BLaER1 (cell line): ENCODE measurements around the gene NEK10.

ENCODE experiments used
- H3K27ac ChIP-seq: shearing (Covaris generic); formaldehyde crosslinking; 2 replicates; pipeline ENCODE4 v1.8.1; 2022
- H3K27me3 ChIP-seq: shearing (Covaris generic); formaldehyde crosslinking; 2 replicates; pipeline ENCODE4 v1.8.1; 2022
- H3K36me3 ChIP-seq: shearing (Covaris generic); formaldehyde crosslinking; 2 replicates; pipeline ENCODE4 v1.8.1; 2022
- H3K4me1 ChIP-seq: shearing (Covaris generic); formaldehyde crosslinking; 2 replicates; pipeline ENCODE4 v1.8.1; 2022
- H3K4me2 ChIP-seq: shearing (Covaris generic); formaldehyde crosslinking; 2 replicates; pipeline ENCODE4 v1.8.1; 2022
- H3K4me3 ChIP-seq: shearing (Covaris generic); formaldehyde crosslinking; 2 replicates; pipeline ENCODE4 v1.8.1; 2022
- H3K9ac ChIP-seq: shearing (Covaris generic); formaldehyde crosslinking; 2 replicates; pipeline ENCODE4 v1.8.1; 2022
- H3K9me3 ChIP-seq: shearing (Covaris generic); formaldehyde crosslinking; 2 replicates; pipeline ENCODE4 v1.8.1; 2022
- H4K20me1 ChIP-seq: shearing (Covaris generic); formaldehyde crosslinking; 2 replicates; pipeline ENCODE4 v1.8.1; 2022
- Cebpa-rat ChIP-seq: shearing (Covaris generic); IDR thresholded peaks from 2 replicates; pipeline ENCODE4 v1.8.1; 2022

The NEK10 gene

DNA sequence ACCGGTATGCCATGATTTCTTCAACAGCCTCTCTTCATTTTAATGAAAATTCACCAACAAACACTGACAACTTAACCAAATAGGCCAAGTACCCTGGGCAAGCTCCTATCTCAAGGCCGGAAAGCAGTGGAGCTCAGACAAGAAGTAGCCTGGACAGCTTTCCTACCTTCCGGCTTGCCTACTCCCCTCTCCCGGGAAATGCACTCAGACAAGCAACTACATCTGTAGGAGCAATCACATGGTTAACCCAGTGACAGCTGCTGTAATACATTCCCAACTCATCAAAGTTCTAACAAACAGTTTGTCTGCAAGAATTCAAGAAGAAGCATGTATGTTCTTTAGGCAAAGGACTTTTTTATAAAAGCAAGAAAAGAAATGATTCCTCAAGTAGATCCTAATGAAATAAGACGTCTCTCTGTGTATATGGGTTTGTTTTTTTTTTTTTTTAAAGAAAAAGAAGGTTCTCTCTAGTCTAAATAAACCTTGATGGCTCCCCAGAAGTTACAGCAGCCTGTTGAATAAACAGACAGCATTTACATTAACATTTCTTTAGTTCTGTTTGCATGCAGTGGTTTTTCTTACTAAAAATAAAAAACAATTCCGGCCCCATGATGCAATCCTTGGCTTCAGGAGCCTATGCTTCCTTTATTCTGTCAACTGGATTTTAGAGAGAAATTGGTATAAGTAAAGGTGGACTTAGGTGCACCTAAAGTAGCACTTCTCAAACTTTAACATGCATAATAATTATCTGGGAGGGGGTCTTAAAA is 278.7 kb downstream of the NEK10 start:
- Histone ChIP-seq H3K27ac (no peak overlapping the region), H3K4me1 (peaks cover 18% of the 10 kb centered on the region), H3K27me3 (no peaks in the 10 kb centered on the region), H4K20me1 (no peaks in the 10 kb centered on the region), H3K9ac (no peak overlapping the region), H3K36me3 (no peaks in the 10 kb centered on the region), H3K9me3 (peaks cover 17% of the 10 kb centered on the region; the same call in 1 of the 2 replicates), H3K4me3 (no peak overlapping the region), H3K4me2 (no peak overlapping the region)
- no peak for TF ChIP-seq Cebpa-rat

DNA sequence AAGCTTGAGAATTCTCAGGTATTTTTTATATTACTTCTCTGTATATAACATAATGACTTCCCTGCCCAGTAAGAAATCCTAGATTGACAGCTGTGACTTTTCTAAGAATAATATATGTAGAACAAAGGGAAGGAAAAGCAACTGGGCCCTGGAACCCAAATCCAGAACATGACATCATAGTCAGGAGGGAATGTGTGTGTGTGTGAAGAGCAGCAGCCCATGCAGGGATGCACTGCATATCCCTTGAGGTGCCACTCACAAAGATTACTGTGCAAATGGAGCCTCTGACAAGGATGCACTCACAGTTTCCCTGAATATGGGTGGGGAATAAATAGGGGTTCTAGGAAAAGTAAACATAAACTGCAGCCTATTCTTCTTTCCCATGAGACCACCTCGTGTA is 279.5 kb downstream of the NEK10 start:
- H3K36me3 ChIP-seq: no peaks in the 10 kb centered on the region
- no peak overlapping the region for H3K9ac ChIP-seq
- H3K4me3 ChIP-seq: no peak overlapping the region
- no peaks in the 10 kb centered on the region for H3K27me3 ChIP-seq
- no peak overlapping the region for H3K27ac ChIP-seq
- peaks cover 17% of the 10 kb centered on the region; the same call in 1 of the 2 replicates for H3K9me3 ChIP-seq
- no peaks in the 10 kb centered on the region for H4K20me1 ChIP-seq
- peaks cover 10% of the 10 kb centered on the region for H3K4me1 ChIP-seq
- H3K4me2 ChIP-seq: no peak overlapping the region
- TF ChIP-seq Cebpa-rat: no peak

DNA sequence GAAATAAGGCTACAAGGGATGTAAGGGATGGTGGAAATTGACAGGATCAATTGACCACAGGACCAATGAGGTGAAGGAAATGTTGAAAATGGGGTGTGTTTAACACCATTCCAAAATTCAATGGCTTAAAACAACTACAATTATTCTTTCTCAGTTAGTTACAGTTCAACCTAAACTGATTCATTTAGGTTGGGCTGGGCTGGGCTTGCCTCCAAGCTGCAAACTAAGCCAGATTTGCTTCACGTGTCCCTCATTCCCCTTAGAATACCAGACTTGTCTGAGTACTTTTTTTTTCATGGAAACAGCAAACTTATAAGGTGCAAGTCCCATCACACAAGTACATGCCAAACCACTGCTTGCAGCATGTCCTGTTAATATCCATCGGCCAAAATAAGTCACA is 280.1 kb downstream of the NEK10 start:
- Histone ChIP-seq H3K9me3 (peaks cover 17% of the 10 kb centered on the region; the same call in 1 of the 2 replicates), H3K36me3 (no peaks in the 10 kb centered on the region), H3K4me3 (no peak overlapping the region), H3K27me3 (no peaks in the 10 kb centered on the region), H4K20me1 (no peaks in the 10 kb centered on the region), H3K4me1 (peaks cover 4% of the 10 kb centered on the region), H3K9ac (no peak overlapping the region), H3K27ac (no peak overlapping the region), H3K4me2 (no peak overlapping the region)
- TF ChIP-seq Cebpa-rat: no peak

DNA sequence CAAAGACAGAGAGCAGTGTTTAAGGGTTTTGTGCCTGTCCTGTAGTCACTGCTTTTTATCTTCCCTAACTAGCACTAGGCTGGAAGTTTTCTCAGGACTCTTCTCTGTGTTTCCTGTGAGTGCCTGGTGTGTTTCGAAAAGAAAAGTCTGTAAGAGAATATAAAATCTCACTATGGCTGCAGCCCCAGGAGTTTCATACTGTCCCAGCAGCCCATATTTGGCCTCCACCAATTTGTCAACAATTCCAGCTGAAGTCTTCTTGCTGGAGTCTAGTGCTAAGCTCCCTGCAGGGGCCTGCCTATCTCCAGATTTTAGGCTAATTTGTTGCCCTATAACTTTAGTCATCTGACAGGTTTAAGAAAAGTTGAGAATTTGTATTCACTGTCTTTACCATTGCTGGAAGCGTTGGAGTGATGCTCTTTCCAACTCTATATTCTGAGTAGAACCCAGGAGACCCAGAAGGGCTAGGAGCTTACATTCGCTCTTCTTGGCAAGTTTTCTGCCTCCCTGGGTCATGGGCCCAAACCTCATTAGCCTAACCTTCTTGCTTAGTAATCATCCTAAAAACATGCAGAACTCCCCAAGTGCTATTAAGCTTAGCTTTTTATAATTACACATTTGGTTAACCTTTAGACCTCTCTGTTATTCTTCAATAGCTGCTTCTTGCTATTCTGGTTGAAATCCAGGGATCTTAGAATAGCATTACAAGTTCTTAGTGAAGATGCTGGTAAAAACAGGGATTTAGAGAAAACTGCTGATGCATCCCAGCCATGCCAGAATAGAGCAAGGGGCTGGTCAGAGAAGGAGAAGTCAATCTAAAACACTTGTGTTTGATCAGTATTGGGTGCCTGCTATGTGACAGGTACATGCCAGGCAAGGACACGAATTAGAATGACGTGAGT is 283.1 kb downstream of the NEK10 start:
- no peak for TF ChIP-seq Cebpa-rat
- Histone ChIP-seq H3K9me3 (peaks cover 2% of the 10 kb centered on the region; the same call in 1 of the 2 replicates), H3K27ac (no peak overlapping the region), H3K4me1 (no peaks in the 10 kb centered on the region), H3K36me3 (no peaks in the 10 kb centered on the region), H3K4me3 (no peak overlapping the region), H4K20me1 (no peaks in the 10 kb centered on the region), H3K9ac (no peak overlapping the region), H3K27me3 (no peaks in the 10 kb centered on the region), H3K4me2 (no peak overlapping the region)

DNA sequence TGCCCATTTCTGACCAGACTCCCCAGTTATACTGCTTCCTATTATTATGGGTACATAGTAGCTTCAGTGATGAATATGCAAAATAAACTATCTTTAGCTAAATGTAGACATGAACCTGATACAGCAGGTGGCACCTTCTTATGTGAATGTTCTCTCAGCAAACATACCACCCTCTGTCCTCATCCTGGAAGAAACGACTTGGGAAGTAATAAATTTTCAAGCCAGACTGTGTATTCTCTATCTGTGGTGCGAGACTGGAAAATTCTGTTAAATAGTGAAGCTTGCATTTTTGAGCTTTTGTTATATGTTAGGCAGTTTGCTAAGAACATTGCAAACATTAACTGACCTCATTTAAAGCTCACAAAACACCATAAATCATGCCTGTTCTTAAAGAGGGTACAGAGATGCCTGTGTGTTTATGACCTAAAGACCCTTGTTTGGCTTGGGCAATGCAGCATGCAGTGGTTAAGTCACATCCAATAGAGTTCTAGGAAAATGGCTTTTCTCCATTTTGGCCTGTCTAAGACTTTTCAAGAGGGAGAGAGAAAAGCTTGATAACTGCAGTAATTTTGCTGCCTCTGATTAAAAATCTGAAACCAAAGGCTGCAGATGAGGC is 287.1 kb downstream of the NEK10 start:
- no peak overlapping the region for H3K4me3 ChIP-seq
- no peak for TF ChIP-seq Cebpa-rat
- H3K27me3 ChIP-seq: no peaks in the 10 kb centered on the region
- no peaks in the 10 kb centered on the region for H3K4me1 ChIP-seq
- no peak overlapping the region for H3K9ac ChIP-seq
- H4K20me1 ChIP-seq: no peaks in the 10 kb centered on the region
- no peak overlapping the region for H3K4me2 ChIP-seq
- H3K36me3 ChIP-seq: no peaks in the 10 kb centered on the region
- no peak overlapping the region for H3K27ac ChIP-seq
- H3K9me3 ChIP-seq: no peaks in the 10 kb centered on the region

DNA sequence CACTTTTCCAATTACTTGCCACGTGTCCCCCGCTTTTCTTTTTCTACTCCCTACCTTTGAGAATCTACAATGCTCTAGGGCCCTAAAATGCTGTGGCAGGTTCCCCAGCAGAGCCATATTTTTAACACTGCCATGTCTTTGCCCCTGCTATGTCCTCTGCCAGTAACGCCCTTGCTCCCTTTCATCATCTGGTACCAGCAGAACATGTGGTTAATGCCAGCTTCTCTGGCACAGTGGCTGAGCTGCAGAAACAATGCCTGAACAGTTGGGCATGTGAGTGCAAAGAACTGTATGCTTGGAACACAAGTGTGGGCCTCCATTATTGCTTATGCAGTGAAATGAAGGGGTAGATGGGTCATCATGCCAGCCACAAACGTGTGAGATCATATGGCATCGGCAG is 287.6 kb downstream of the NEK10 start:
- no peak for TF ChIP-seq Cebpa-rat
- Histone ChIP-seq H3K4me1 (no peaks in the 10 kb centered on the region), H3K4me3 (no peak overlapping the region), H3K9me3 (no peaks in the 10 kb centered on the region), H3K4me2 (no peak overlapping the region), H3K9ac (no peak overlapping the region), H4K20me1 (no peaks in the 10 kb centered on the region), H3K27ac (no peak overlapping the region), H3K27me3 (no peaks in the 10 kb centered on the region), H3K36me3 (no peaks in the 10 kb centered on the region)

DNA sequence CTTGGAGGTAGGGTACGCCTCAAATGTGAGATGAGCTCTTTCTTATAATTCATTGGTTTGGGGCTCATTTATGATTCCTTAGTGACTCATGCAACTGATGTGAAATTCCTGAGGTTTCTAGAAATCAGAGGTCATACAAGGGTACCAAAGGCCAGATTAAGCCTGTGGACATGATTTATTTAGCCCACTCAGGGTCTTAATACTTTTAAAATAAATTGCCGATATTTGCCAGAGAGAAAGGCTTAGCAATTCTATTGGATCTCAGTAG is 289.0 kb downstream of the NEK10 start:
- Histone ChIP-seq H3K9ac (no peak overlapping the region), H3K36me3 (no peaks in the 10 kb centered on the region), H3K4me1 (no peaks in the 10 kb centered on the region), H4K20me1 (no peaks in the 10 kb centered on the region), H3K9me3 (no peaks in the 10 kb centered on the region), H3K4me2 (no peak overlapping the region), H3K27ac (no peak overlapping the region), H3K27me3 (no peaks in the 10 kb centered on the region), H3K4me3 (no peak overlapping the region)
- TF ChIP-seq Cebpa-rat: no peak

DNA sequence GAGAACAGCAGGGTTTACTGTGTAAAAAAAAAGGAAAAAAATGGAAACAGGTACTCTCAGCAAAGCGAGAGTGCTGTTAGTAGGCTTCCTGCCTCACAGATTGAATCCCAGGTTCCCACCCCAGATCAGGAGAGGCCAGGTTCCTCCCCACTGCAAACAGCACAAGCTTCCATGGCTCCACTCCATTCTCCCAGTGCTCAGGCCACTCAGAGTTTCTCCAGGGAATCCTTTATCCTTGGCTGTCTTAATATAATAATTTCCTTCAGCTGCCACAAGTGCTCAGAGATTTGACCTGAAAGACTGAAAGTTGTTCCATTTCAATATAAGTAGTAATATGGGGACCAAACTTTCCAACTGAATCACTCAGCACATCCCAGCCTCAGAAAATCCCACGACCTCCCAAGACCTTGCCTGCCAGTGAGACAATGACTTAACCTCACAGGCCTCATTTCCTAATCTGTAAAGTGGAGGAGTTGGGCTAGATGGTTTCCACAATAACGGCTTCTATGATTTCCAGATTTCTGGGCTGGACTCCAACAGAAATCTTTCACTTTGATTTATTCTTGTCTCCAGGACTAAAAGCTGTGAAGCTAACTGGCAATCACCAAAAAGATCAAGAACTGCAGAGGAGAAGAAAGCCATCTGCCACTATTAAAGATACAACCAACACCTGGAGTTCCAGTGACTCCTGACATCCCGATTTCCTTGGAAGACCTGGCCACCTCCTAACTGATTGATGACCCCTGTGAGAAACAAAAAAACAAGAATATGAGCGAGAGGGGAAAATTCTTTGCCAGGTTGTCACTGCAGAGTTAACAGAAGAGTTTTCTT is 289.5 kb downstream of the NEK10 start:
- H3K9me3 ChIP-seq: no peaks in the 10 kb centered on the region
- H3K4me3 ChIP-seq: no peak overlapping the region
- H3K4me1 ChIP-seq: no peaks in the 10 kb centered on the region
- H3K27me3 ChIP-seq: no peaks in the 10 kb centered on the region
- TF ChIP-seq Cebpa-rat: no peak
- H3K4me2 ChIP-seq: no peak overlapping the region
- H3K9ac ChIP-seq: no peak overlapping the region
- H3K27ac ChIP-seq: no peak overlapping the region
- no peaks in the 10 kb centered on the region for H4K20me1 ChIP-seq
- no peaks in the 10 kb centered on the region for H3K36me3 ChIP-seq

DNA sequence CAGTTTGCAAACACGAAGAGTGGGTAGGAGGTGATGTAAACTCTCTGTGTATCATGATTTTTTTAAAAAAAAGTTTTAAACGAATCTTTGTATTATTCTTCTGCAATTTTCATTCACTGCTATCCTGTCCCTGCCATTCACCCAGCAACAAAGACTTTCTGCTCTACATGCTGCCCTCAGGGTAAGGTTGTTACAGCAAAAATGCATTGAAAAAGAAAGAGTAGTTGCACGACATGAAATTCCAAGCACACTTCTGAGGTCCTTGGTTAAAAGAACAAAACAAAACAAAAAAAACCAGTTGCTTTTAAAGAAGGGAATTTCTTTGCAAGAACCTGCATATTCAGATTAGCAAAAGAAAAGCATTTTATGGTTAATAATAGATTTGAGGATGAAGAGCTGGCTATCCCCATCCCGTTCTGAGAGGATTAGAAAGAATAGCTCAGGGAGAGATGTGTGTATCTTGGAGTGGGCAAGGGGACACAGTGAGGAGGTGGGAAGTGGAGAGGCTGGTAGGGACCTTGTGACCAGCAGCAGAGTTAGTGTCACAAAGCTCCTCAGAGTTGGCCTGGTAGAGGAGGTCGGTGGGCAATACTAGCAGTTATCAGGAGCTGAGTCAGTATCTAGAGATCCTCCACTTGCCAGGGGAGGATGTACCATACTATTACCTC is 290.8 kb downstream of the NEK10 start:
- no peak overlapping the region for H3K4me2 ChIP-seq
- TF ChIP-seq Cebpa-rat: no peak
- no peaks in the 10 kb centered on the region for H4K20me1 ChIP-seq
- H3K9me3 ChIP-seq: no peaks in the 10 kb centered on the region
- no peaks in the 10 kb centered on the region for H3K36me3 ChIP-seq
- peaks cover 6% of the 10 kb centered on the region for H3K4me1 ChIP-seq
- no peak overlapping the region for H3K4me3 ChIP-seq
- H3K27ac ChIP-seq: no peak overlapping the region
- no peaks in the 10 kb centered on the region for H3K27me3 ChIP-seq
- no peak overlapping the region for H3K9ac ChIP-seq
